ENCODE data around the gene DCST2.

The DCST2 gene

GRCh38 chr1:155069551-155070157 lies 36.1 kb upstream of the DCST2 start:
- no peak for DNase-seq (ENCODE audit: low read depth)

DNA sequence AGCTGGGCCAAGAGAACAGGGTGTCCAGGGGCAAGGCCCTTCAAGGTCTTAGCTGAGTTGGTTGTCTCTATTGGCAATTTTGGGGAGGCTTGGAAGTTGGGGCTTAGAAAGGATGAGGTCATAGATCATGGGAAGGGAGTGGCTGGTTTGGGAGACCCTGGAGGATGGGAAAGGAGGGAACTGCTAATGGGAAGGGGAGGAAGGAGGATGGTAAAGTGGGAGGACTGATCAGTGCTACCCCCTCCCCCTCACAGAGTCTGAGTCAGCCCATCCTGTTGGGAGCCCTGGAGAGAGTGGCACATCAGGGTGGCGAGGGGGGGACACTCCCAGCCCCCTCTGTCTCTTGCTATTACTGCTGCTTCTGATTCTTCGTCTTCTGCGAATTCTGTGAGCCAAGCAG lies 35.0 kb upstream of the DCST2 start:
- no peak for DNase-seq (ENCODE audit: low read depth)

DNA sequence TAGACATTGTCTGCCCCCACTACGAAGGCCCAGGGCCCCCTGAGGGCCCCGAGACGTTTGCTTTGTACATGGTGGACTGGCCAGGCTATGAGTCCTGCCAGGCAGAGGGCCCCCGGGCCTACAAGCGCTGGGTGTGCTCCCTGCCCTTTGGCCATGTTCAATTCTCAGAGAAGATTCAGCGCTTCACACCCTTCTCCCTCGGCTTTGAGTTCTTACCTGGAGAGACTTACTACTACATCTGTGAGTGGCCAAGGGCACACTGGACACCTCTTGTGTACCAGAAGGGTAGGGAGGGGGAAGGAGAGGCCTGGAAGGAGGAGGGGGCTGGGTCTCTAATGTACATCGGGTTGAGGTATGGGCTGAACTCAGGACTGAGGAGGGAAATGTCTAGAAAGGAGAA lies 33.2 kb upstream of the DCST2 start:
- DNase-seq (ENCODE audit: low read depth), result no peak

- DNase-seq (ENCODE audit: low read depth), result no peak
Observed at GRCh38 chr1:155064832-155065429, 31.4 kb upstream of the DCST2 start.

GRCh38 chr1:155064111-155064831 lies 30.7 kb upstream of the DCST2 start:
- peak; percentile 45 for DNase-seq (ENCODE audit: low read depth)

DNA sequence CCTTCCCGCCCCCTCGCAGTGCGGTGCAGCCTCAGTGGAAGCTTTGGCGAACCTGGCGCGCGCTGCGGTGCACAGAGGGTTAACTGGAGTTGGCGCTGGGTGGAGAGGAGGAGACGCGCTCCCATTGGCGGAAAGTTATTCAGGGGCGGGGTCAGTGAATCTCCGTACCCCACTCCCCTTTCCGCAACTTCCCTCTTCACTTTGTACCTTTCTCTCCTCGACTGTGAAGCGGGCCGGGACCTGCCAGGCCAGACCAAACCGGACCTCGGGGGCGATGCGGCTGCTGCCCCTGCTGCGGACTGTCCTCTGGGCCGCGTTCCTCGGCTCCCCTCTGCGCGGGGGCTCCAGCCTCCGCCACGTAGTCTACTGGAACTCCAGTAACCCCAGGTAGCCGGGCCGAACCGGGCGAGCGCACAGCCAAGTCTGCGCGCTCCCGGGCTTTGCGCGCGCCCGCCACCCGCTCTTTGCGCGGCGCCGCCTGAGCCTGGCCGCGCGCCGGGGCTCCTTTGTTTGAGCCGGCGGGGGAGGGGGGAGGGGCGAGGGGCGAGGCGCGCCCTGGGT lies 30.0 kb upstream of the DCST2 start, which contains the start of gene EFNA4:
EFNA4 (plus strand) TSS at position 191 of the 561 bp plus-strand sequence; CDS start at position 275, 84 bp downstream.
- DNase-seq (ENCODE audit: low read depth), result peak; percentile 87

DNA sequence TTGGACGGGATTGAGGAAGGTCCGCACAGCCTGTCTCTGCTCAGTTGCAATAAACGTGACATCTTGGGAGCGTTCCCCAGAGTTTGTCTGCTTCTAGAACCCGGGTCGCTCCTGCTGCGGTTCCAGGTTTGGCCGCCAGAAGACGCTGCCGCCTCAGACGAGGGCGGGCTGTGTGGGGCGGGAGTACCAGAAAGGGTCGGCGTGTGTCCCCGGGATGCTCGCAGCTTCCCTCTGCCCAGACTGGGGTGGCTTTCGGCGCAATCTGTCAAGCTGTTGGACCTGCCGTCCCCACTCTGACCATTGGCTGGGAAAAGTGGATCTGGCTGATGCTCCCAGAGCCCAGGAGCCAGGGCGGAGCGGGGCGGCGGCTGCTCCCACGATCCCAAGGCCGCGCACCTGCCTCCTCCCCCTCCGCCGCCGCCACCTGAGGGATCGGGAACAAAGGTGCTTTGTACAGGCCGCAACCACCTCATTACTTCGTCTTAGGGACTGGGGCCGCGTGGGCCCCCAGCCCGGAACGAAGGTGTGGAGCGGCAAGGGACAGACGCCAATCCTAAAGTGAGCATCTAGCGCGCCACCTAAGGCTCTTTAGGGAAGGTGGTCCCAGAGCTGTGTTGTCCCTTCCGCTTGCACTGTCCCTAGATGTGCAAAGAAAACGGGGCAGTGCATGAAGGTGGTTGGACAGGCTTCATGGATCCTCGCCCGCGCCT lies 29.3 kb upstream of the DCST2 start:
- DNase-seq (ENCODE audit: low read depth), result peak; percentile 55

GRCh38 chr1:155062151-155062686 lies 28.6 kb upstream of the DCST2 start:
- no peak for DNase-seq (ENCODE audit: low read depth)

DNA sequence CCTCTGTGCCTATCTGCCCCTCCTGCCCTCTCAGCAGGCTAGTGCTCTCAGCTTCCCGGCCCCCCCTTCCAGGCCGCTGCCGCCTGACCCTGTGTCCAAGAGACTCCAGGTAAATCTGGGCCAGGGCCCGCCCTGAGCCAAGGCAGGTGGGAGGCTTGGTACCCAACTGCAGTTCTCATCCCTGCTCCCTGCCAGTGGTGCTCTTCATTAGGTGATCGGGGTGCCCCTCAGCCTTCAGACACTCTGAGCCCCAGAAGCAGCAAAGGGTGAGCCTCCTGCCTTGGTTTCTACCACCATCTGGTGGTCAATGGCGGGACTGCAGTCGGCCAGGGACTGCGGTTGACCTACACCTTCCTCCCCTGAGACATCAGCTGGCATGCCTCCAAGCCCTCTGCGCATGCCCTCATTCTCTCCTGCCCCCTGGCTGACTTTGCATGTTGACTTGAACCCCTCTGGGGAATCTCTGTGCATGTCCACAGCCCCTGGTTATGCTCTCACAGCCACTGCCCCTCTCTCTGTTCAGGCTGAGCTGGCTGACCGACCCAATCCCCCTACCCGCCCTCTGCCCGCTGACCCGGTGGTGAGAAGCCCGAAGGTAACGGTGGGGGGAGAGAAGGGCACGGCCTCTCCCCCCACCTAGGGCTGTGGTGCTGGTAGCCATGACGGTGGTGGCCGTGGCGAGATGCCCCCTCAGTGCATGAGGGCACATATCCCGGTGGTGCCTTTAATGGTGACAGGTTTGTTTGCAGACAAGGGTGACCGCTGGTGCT lies 28.0 kb upstream of the DCST2 start:
- DNase-seq (ENCODE audit: low read depth), result peak; percentile 80

- DNase-seq (ENCODE audit: low read depth), result no peak
Observed at GRCh38 chr1:155060736-155061135, 27.2 kb upstream of the DCST2 start.

DNA sequence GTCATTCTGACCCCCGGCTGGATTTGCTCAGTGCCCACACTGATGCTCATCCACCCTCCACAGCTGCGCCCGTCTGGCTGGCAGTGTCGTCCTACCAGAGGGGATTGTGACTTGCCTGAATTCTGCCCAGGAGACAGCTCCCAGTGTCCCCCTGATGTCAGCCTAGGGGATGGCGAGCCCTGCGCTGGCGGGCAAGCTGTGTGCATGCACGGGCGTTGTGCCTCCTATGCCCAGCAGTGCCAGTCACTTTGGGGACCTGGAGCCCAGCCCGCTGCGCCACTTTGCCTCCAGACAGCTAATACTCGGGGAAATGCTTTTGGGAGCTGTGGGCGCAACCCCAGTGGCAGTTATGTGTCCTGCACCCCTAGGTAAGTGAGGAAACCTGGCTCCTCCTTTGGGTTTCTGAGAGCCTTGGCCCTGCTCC lies 24.2 kb upstream of the DCST2 start:
- no peak for DNase-seq (ENCODE audit: low read depth)

DNA sequence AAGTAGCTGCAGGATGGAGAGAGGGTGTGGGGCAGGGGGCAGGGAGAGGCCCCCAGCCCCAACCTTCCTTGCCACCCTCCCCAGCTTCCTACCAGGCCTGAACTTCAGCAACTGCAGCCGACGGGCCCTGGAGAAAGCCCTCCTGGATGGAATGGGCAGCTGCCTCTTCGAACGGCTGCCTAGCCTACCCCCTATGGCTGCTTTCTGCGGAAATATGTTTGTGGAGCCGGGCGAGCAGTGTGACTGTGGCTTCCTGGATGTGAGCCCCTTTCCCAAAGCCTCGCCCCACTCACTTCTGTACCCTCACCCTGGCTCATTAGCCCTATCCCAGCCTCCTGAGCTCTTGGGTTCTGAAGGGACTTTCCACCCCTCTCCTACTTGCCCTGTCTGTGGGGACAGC lies 23.5 kb upstream of the DCST2 start:
- DNase-seq (ENCODE audit: low read depth), result no peak

DNA sequence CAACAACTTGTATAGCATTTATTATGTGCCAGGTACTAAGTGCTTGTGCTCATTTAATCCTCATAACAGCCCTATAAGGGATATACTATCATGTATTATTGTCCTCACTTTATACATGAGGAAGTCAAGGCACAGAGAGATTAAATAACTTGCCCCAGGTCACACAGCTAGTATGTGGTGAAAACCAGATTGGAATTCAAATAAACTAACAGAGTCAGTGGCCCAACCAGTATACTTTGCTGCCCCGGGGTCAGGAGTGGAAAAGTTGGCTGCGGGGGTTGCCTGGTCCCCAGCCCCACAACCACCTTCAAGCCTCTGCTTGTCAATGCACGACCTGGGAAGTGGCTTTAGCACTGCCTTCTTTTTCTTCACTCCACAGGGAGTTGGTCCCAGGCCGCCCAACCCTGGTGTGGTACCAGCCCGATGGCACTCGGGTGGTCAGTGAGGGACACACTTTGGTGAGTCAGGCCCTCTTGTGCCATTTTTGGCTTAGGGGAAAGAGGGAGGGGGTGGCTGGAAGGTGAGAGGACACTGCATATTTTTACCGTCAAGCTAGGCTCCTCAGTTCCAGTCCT lies 20.0 kb upstream of the DCST2 start:
- DNase-seq (ENCODE audit: low read depth), result no peak

GRCh38 chr1:155052439-155053395 lies 19.1 kb upstream of the DCST2 start:
- no peak for DNase-seq (ENCODE audit: low read depth)

DNA sequence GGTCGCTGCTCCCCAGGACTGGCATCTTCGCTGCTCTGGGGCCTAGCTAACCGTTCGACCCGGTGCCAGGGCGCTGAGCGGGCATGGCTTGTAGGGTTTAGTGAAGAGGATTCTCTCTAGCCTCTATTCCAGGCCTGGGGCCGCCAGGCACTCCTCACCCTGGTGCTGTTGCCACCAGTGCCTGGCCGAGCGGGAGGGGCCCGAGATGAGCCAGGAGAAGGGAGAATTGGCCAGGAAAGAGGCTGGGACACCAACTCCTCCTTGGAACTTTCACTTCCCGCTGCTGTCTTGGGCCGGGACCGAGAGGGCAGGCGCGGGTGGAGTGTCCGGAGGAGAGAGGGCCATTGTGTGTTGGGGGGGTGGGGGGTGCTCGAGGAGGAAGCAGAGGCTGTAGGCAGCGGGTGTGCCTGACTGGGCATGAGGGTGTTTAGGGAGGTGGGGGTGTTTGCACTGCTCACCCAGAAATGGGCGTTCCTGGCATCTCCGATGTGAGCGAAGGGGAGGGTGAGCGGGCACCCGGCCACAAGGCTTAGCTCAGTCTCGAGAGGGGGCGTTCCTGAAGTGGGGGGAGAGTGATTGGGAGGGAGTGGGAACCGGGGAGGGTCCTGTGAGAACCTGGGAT lies 18.3 kb upstream of the DCST2 start:
- DNase-seq (ENCODE audit: low read depth), result peak; percentile 28

- DNase-seq (ENCODE audit: low read depth), result no peak
Observed at GRCh38 chr1:155051342-155051776, 17.8 kb upstream of the DCST2 start.

DNA sequence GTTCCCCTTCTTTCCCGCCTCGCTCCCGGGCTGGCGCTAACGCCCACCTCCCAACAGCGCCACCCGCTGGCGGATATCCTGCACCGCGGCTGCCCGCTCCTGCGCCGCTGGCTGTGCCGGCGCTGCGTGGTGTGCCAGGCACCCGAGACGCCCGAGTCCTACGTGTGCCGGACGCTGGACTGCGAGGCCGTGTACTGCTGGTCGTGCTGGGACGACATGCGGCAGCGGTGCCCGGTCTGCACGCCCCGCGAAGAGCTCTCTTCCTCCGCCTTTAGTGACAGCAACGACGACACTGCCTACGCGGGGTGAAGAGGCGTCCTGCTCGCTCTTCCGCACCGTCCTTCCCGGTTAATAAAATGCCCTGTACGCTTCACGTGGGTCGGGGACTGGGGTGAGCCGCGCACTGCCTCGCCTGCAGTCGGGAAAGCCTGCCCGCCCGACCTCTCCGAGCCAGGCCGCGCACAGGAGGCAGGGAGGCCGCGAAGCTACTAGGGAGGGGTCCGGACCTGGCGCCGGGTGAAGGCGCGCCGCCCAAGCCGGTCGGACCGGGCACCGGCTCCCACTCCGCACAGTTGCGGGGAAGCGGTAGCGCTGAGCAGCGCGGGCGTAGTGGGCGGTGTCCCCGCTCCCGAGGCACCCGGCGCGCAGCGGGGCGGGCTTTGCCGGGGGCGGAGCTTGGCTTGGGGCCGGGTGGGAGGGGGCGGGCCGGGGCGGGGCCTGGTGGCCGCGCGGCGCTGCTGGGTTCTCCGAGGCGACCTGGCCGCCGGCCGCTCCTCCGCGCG lies 17.2 kb upstream of the DCST2 start, which contains the start of gene ADAM15:
ADAM15 (plus strand) TSS at position 757 of the 782 bp plus-strand sequence. CDS start 71 bp downstream, outside the sequence.
- peak; percentile 63 for DNase-seq (ENCODE audit: low read depth)
